GM12878 (cell line): ENCODE measurements around the gene CXCL14. TPM values are rescaled to one million over a fixed set of nuclear protein-coding genes. Genes with fewer than 3 reads are reported as not detected.

Experiments used
- ATAC-seq: fragments of 200-7000 bp; cut with Tn5 transposase; 3 replicates; pipeline ENCODE4 v1.9.1; 2020; ENCODE audit warnings: mild to moderate bottlenecking, moderate library complexity
- BruUV-seq: library from RNA; stranded (reverse); fragments of 400-500 nt; replicated peaks from 2 replicates; lab custom pipeline; 2021; lab: Mats Ljungman, UMichigan
- CTCF ChIA-PET: fragments of 300-600 bp; sonication (Branson Sonifier 250); formaldehyde crosslinking; extraction: SDS; loops from one replicate; lab custom pipeline; 2021; ENCODE audit warnings: inconsistent platforms; lab: Yijun Ruan, JAX
- POLR2A ChIA-PET: fragments of 350-600 bp; formaldehyde crosslinking; extraction: SDS; loops from one replicate; lab custom pipeline; 2021; ENCODE audit warnings: inconsistent platforms; lab: Charles Lee
- RAD21 ChIA-PET: fragments of 300-600 bp; sonication (Branson Sonifier 250); formaldehyde crosslinking; loops from one replicate; lab custom pipeline; 2023; ENCODE audit warnings: antibody characterized with exemption; ENCODE audit not compliant: unreplicated experiment; lab: Charles Lee
- SMC1A ChIA-PET: fragments of 300-600 bp; sonication (Branson Sonifier 250); formaldehyde crosslinking; loops from one replicate; lab custom pipeline; 2023; ENCODE audit not compliant: unreplicated experiment, uncharacterized antibody; lab: Charles Lee
- DNase-seq: peaks from one replicate; pipeline ENCODE4 v3.0.0-alpha.2; 2011; ENCODE audit warnings: low read depth, low spot score
- FAIRE-seq: peaks from 3 replicates; lab custom pipeline; 2011; peaks lifted over from hg19 to GRCh38; lab: Jason Lieb, UNC
- H2AFZ ChIP-seq: 2 replicates; pipeline ENCODE4 v1.6.0; 2011; ENCODE audit warnings: low read depth, low read length, control low read depth; ENCODE audit not compliant: control insufficient read depth
- H3K27ac ChIP-seq: 2 replicates; pipeline ENCODE4 v1.5.1; 2011; ENCODE audit warnings: control low read depth; ENCODE audit not compliant: control insufficient read depth, insufficient read depth
- H3K27me3 ChIP-seq, 2 experiments: replicated peaks in 1 of 2; 2 replicates each; pipeline versions ENCODE4 v1.6.0 to v1.6.1; 2011; ENCODE audit warnings: low read length in 1 of 2; ENCODE audit not compliant: control insufficient read depth in 2 of 2, insufficient read depth in 2 of 2
- H3K36me3 ChIP-seq, 2 experiments: 2 replicates each; pipeline ENCODE4 v1.5.1; 2011; ENCODE audit warnings: low read length in 1 of 2; ENCODE audit not compliant: control insufficient read depth in 2 of 2, insufficient read depth in 2 of 2
- H3K4me1 ChIP-seq: 2 replicates; pipeline ENCODE4 v1.6.1; 2011; ENCODE audit warnings: mild to moderate bottlenecking, low read length, moderate library complexity, mixed read lengths; ENCODE audit not compliant: control insufficient read depth, insufficient read depth
- H3K4me2 ChIP-seq: 2 replicates; pipeline ENCODE4 v1.6.0; 2011; ENCODE audit warnings: control low read depth; ENCODE audit not compliant: control insufficient read depth, insufficient read depth
- H3K4me3 ChIP-seq: fragments of 200-600 bp; sonication (generic); 2 replicates; pipeline ENCODE4 v1.5.1; 2016
- H3K79me2 ChIP-seq: 2 replicates; pipeline ENCODE4 v1.6.0; 2011; ENCODE audit warnings: low read length; ENCODE audit not compliant: control insufficient read depth, insufficient read depth
- H3K9ac ChIP-seq: 2 replicates; pipeline ENCODE4 v1.8.0; 2011; ENCODE audit warnings: low read length, control low read depth, mixed read lengths; ENCODE audit not compliant: control insufficient read depth, insufficient read depth
- H3K9me3 ChIP-seq: replicated peaks from 3 replicates; pipeline ENCODE4 v1.5.1; 2011; ENCODE audit warnings: mild to moderate bottlenecking, low read length; ENCODE audit not compliant: control insufficient read depth, insufficient read depth
- H4K20me1 ChIP-seq: 2 replicates; pipeline ENCODE4 v1.6.0; 2011; ENCODE audit not compliant: control insufficient read depth, insufficient read depth
- ATF7 ChIP-seq: fragments of 450-650 bp; IDR thresholded peaks from 2 replicates; pipeline ENCODE4 v1.6.1; 2016; ENCODE audit warnings: low read depth, mild to moderate bottlenecking
- BRCA1 ChIP-seq: IDR thresholded peaks from 2 replicates; pipeline ENCODE4 v1.6.1; 2011; ENCODE audit warnings: low read depth, low read length, improper control_type of control experiment
- CREB1 ChIP-seq: IDR thresholded peaks from 2 replicates; pipeline ENCODE4 v1.6.1; 2012; ENCODE audit warnings: low read depth, mild to moderate bottlenecking, inconsistent platforms
- E2F4 ChIP-seq: IDR thresholded peaks from 2 replicates; pipeline ENCODE4 v1.6.1; 2012; ENCODE audit warnings: low read depth, low read length, improper control_type of control experiment
- JUNB ChIP-seq: IDR thresholded peaks from 2 replicates; pipeline ENCODE4 v1.6.1; 2016; ENCODE audit warnings: antibody characterized with exemption, mild to moderate bottlenecking
- MTA2 ChIP-seq: fragments of 450-650 bp; IDR thresholded peaks from 2 replicates; pipeline ENCODE4 v1.6.1; 2016; ENCODE audit warnings: low read depth, mild to moderate bottlenecking, moderate library complexity
- NFIC ChIP-seq: IDR thresholded peaks from 2 replicates; pipeline ENCODE4 v1.6.1; 2012; ENCODE audit warnings: low read depth, mild to moderate bottlenecking, inconsistent platforms, low read length, moderate library complexity
- NR2C2 ChIP-seq: IDR thresholded peaks from 2 replicates; pipeline ENCODE4 v1.6.1; 2011; ENCODE audit warnings: borderline replicate concordance, low read depth; ENCODE audit not compliant: control insufficient read depth, insufficient read length
- NRF1 ChIP-seq: conservative IDR thresholded peaks from 2 replicates; pipeline ENCODE4 v1.6.1; 2011; ENCODE audit warnings: mild to moderate bottlenecking, low read depth, low read length, improper control_type of control experiment
- POLR2A ChIP-seq: IDR thresholded peaks from 2 replicates; pipeline ENCODE4 v1.6.1; 2011; ENCODE audit warnings: low read depth, mild to moderate bottlenecking, low read length
- RBBP5 ChIP-seq: fragments of 200-600 bp; sonication (generic); conservative IDR thresholded peaks from 2 replicates; pipeline ENCODE4 v1.6.1; 2016
- RUNX3 ChIP-seq: IDR thresholded peaks from 2 replicates; pipeline ENCODE4 v1.6.1; 2012; ENCODE audit warnings: low read length, inconsistent platforms
- SIN3A ChIP-seq: IDR thresholded peaks from 2 replicates; pipeline ENCODE4 v1.6.1; 2012; ENCODE audit warnings: low read depth, low read length, improper control_type of control experiment
- SUZ12 ChIP-seq: fragments of 200-600 bp; sonication (generic); IDR thresholded peaks from one replicate; pipeline ENCODE4 v1.6.1; 2018; ENCODE audit warnings: antibody characterized with exemption, mild to moderate bottlenecking; ENCODE audit not compliant: unreplicated experiment
- ZBTB33 ChIP-seq: fragments of 450-650 bp; IDR thresholded peaks from 2 replicates; pipeline ENCODE4 v1.6.1; 2017; ENCODE audit warnings: mild to moderate bottlenecking
- WGBS: methylation state at CpG from one replicate; pipeline ENCODE4 v1.1.6; 2016; ENCODE audit warnings: low lambda C conversion rate; ENCODE audit not compliant: insufficient replicate concordance, insufficient coverage; ENCODE audit errors: missing lambda C conversion rate; 5-methylcytosine and 5-hydroxymethylcytosine counted together
- in situ Hi-C: fragments of 300-500 bp; cut with MboI; formaldehyde crosslinking; loops from 9 replicates; pipeline ENCODE4 v1.14.3; 2018; ENCODE audit warnings: mixed read lengths
- intact Hi-C: fragments of 100-400 bp; cut with micrococcal nuclease; formaldehyde crosslinking; loops from one replicate; pipeline ENCODE4 v1.14.2; 2022; ENCODE audit not compliant: unreplicated experiment
- polyA plus RNA-seq, 11 experiments: library from polyadenylated mRNA; depleted of rRNA in 4 of 11; unstranded in 6 of 11; stranded (reverse) in 5 of 11; fragments of >200 nt; fragmentation: Nextera tagmentation in 4 of 11; fragmentation: Illumina TruSeq in 1 of 11; extraction: Ambion mirVana in 4 of 11; extraction: Trizol in 1 of 11; gene quantifications; 1 replicate in 1 of 11; 2 replicates in 10 of 11; pipeline versions ENCODE4 v1.2.1 to v1.2.3, GENCODE V29; 2011 to 2016; ENCODE audit warnings: inconsistent platforms in 2 of 11, missing spikeins in 2 of 11, low read depth in 1 of 11
- total RNA-seq, 4 experiments: library from RNA; depleted of rRNA in 3 of 4; stranded (reverse); fragments of >200 nt in 3 of 4; fragmentation: Illumina TruSeq in 1 of 4; extraction: Trizol in 1 of 4; gene quantifications; 2 replicates each; pipeline versions ENCODE4 v1.2.1 to v1.2.3, GENCODE V29; 2013 to 2021
- TF ChIP-seq, protein P1 (sequence below): IDR thresholded peaks from 2 replicates; pipeline ENCODE4 v1.6.1; 2012; ENCODE audit warnings: mild to moderate bottlenecking, low read depth, low read length

Gene CXCL14
- total and polyA plus RNA-seq, 10 of the 15 experiments (the other 5 are each of a cell fraction or from before 2014, with no cell fraction given): 0.05 TPM; not detected in 9

DNA sequence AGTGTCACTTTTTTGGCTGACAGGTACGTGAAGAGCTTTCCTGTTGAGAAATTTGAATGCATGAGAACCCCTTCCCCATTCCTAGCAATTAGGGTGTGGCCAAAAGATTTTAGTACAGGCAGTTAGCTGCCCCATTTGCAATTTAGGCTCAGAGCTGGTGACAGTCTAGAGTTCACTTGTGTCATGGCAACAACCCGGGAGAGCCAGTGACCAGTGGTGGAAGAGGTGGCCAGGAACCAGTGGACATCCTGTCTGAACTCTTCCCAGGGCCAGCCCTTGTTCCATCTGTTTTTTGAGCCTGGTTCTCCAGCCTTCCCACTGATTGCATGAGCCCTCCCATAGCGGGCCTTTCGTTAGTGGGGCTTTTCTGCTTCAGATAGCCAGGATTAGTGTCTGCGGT, 40.5 kb downstream of the CXCL14 start:
- Histone ChIP-seq H3K4me1 (no peaks in the 10 kb centered on the region; the same call in 1 of the 2 replicates), H3K79me2 (no peaks in the 10 kb centered on the region), H3K4me2 (no peak overlapping the region), H2AFZ (no peak overlapping the region), H3K4me3 (no peak overlapping the region), H3K9ac (no peak overlapping the region), H3K27me3 (peaks cover 9 to 11% of the 10 kb centered on the region in 2 experiments), H3K27ac (no peak overlapping the region), H3K36me3 (no peaks in the 10 kb centered on the region), H4K20me1 (no peaks in the 10 kb centered on the region), H3K9me3 (no peaks in the 10 kb centered on the region; the same call in 2 of the 3 replicates)
- RAD21 ChIA-PET: no interaction called here
- in situ Hi-C loops: no loop called here
- intact Hi-C loops: no loop called here
- DNase-seq: no peak
- TF ChIP-seq NR2C2 (no peak), JUNB (no peak), CREB1 (no peak), ZBTB33 (no peak), POLR2A (no peak), NRF1 (no peak), MTA2 (no peak), RUNX3 (no peak), SUZ12 (no peak), NFIC (no peak), RBBP5 (no peak), ATF7 (no peak), SIN3A (no peak), BRCA1 (no peak), E2F4 (no peak)
- TF ChIP-seq, protein P1, sequence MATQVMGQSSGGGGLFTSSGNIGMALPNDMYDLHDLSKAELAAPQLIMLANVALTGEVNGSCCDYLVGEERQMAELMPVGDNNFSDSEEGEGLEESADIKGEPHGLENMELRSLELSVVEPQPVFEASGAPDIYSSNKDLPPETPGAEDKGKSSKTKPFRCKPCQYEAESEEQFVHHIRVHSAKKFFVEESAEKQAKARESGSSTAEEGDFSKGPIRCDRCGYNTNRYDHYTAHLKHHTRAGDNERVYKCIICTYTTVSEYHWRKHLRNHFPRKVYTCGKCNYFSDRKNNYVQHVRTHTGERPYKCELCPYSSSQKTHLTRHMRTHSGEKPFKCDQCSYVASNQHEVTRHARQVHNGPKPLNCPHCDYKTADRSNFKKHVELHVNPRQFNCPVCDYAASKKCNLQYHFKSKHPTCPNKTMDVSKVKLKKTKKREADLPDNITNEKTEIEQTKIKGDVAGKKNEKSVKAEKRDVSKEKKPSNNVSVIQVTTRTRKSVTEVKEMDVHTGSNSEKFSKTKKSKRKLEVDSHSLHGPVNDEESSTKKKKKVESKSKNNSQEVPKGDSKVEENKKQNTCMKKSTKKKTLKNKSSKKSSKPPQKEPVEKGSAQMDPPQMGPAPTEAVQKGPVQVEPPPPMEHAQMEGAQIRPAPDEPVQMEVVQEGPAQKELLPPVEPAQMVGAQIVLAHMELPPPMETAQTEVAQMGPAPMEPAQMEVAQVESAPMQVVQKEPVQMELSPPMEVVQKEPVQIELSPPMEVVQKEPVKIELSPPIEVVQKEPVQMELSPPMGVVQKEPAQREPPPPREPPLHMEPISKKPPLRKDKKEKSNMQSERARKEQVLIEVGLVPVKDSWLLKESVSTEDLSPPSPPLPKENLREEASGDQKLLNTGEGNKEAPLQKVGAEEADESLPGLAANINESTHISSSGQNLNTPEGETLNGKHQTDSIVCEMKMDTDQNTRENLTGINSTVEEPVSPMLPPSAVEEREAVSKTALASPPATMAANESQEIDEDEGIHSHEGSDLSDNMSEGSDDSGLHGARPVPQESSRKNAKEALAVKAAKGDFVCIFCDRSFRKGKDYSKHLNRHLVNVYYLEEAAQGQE: no peak
- ATAC-seq: no peak
- SMC1A ChIA-PET: no interaction called here
- POLR2A ChIA-PET: no interaction called here
- CTCF ChIA-PET: interaction anchor here (1.3 to 1.7 kb wide), 2 partner anchors 13 to 23 kb away, joined by 3 to 7 read pairs; no protein-coding TSS in a partner anchor
- no peak for FAIRE-seq
- 34% methylated on average over 5 of the region's 5 CpGs for WGBS
- no TSS peak for BruUV-seq
